ACC112 (cell line): ENCODE data around the gene PPP1CA.

Experiments used
- H2AFZ ChIP-seq: fragments of 200-600 bp; sonication (generic); one replicate; pipeline ENCODE4 v1.6.0; 2017; ENCODE audit warnings: antibody characterized with exemption, low read length; ENCODE audit not compliant: unreplicated experiment
- H3K27ac ChIP-seq: fragments of 200-600 bp; sonication (generic); 2 replicates; pipeline ENCODE4 v1.5.1; 2014; ENCODE audit warnings: low read depth, mild to moderate bottlenecking, antibody characterized with exemption, low read length, moderate library complexity
- H3K27me3 ChIP-seq: fragments of 200-600 bp; sonication (generic); 2 replicates; pipeline ENCODE4 v1.6.1; 2014; ENCODE audit warnings: mild to moderate bottlenecking, antibody characterized with exemption, low read length, moderate library complexity, mixed read lengths; ENCODE audit not compliant: insufficient read depth
- H3K36me3 ChIP-seq: fragments of 200-600 bp; sonication (generic); 2 replicates; pipeline ENCODE4 v1.6.1; 2016; ENCODE audit warnings: mild to moderate bottlenecking, antibody characterized with exemption, low read length, moderate library complexity, mixed read lengths; ENCODE audit not compliant: insufficient read depth
- H3K4me1 ChIP-seq: fragments of 200-600 bp; sonication (generic); one replicate; pipeline ENCODE4 v1.6.1; 2016; ENCODE audit warnings: low read length, mixed read lengths; ENCODE audit not compliant: insufficient read depth, unreplicated experiment, control insufficient read depth
- H3K4me3 ChIP-seq: fragments of 200-600 bp; sonication (generic); 2 replicates; pipeline ENCODE4 v1.5.1; 2014; ENCODE audit warnings: mild to moderate bottlenecking, low read depth, low read length
- H3K79me2 ChIP-seq: fragments of 200-600 bp; sonication (generic); one replicate; pipeline ENCODE4 v1.6.0; 2016; ENCODE audit warnings: low read length; ENCODE audit not compliant: control insufficient read depth, unreplicated experiment, insufficient read depth

Gene PPP1CA

GRCh38 chr11:67354075-67355022 is 47.3 kb downstream of the PPP1CA start:
- Histone ChIP-seq H2AFZ (no peak overlapping the region), H3K4me1 (peaks cover 63% of the 10 kb centered on the region), H3K4me3 (peak overlapping the region; percentile 82), H3K79me2 (peaks cover 9% of the 10 kb centered on the region), H3K27me3 (no peaks in the 10 kb centered on the region), H3K27ac (peak overlapping the region; percentile 96), H3K36me3 (no peaks in the 10 kb centered on the region)

GRCh38 chr11:67353317-67354074 is 48.2 kb downstream of the PPP1CA start, which contains the start of gene POLD4:
POLD4 (minus strand) TSS chr11:67353546; CDS start chr11:67353399, 147 bp downstream.
- Histone ChIP-seq H3K36me3 (no peaks in the 10 kb centered on the region), H3K79me2 (peaks cover 9% of the 10 kb centered on the region), H2AFZ (peak within 1 kb of the TSS; percentile 16), H3K27ac (peak within 1 kb of the TSS; percentile 96), H3K27me3 (no peaks in the 10 kb centered on the region), H3K4me1 (peaks cover 68% of the 10 kb centered on the region), H3K4me3 (peak within 1 kb of the TSS; percentile 82)

GRCh38 chr11:67352546-67353316 is 48.9 kb downstream of the PPP1CA start:
- peak overlapping the region; percentile 82 for H3K4me3 ChIP-seq
- peaks cover 9% of the 10 kb centered on the region for H3K79me2 ChIP-seq
- no peaks in the 10 kb centered on the region for H3K27me3 ChIP-seq
- peak overlapping the region; percentile 16 for H2AFZ ChIP-seq
- H3K36me3 ChIP-seq, result no peaks in the 10 kb centered on the region
- H3K4me1 ChIP-seq, result peaks cover 68% of the 10 kb centered on the region
- H3K27ac ChIP-seq, result peak overlapping the region; percentile 96

- H2AFZ ChIP-seq, result no peak overlapping the region
- peaks cover 60% of the 10 kb centered on the region for H3K4me1 ChIP-seq
- H3K79me2 ChIP-seq, result peaks cover 9% of the 10 kb centered on the region
- no peaks in the 10 kb centered on the region for H3K36me3 ChIP-seq
- peak overlapping the region; percentile 5 for H3K27ac ChIP-seq
- H3K4me3 ChIP-seq, result peak overlapping the region; percentile 2
- H3K27me3 ChIP-seq, result no peaks in the 10 kb centered on the region
Observed at GRCh38 chr11:67351275-67352005, 50.2 kb downstream of the PPP1CA start.

GRCh38 chr11:67349928-67350465 is 51.7 kb downstream of the PPP1CA start:
- Histone ChIP-seq H3K36me3 (no peaks in the 10 kb centered on the region), H3K27ac (no peak overlapping the region), H3K79me2 (peaks cover 5% of the 10 kb centered on the region), H2AFZ (no peak overlapping the region), H3K27me3 (no peaks in the 10 kb centered on the region), H3K4me3 (no peak overlapping the region), H3K4me1 (peaks cover 55% of the 10 kb centered on the region)

GRCh38 chr11:67349457-67349856 is 52.2 kb downstream of the PPP1CA start:
- Histone ChIP-seq H3K4me3 (no peak overlapping the region), H3K36me3 (no peaks in the 10 kb centered on the region), H3K4me1 (peaks cover 51% of the 10 kb centered on the region), H3K27me3 (no peaks in the 10 kb centered on the region), H3K79me2 (peaks cover 5% of the 10 kb centered on the region), H3K27ac (no peak overlapping the region), H2AFZ (no peak overlapping the region)

GRCh38 chr11:67349036-67349435 is 52.6 kb downstream of the PPP1CA start:
- Histone ChIP-seq H3K79me2 (peaks cover 5% of the 10 kb centered on the region), H2AFZ (no peak overlapping the region), H3K27ac (peak overlapping the region; percentile 13; the same call in 1 of the 2 replicates), H3K4me1 (peaks cover 47% of the 10 kb centered on the region), H3K36me3 (no peaks in the 10 kb centered on the region), H3K4me3 (no peak overlapping the region), H3K27me3 (no peaks in the 10 kb centered on the region)
